PC-9 (cell line): ENCODE measurements around the gene RIMS3. TPM values are rescaled to one million over a fixed set of nuclear protein-coding genes. Genes with fewer than 3 reads are reported as not detected.

Experiments
- BruUV-seq: library from RNA; stranded (reverse); fragments of 400-500 nt; replicated peaks from 2 replicates; lab custom pipeline; 2021; lab: Mats Ljungman, UMichigan
- CTCF ChIA-PET: fragments of 300-600 bp; sonication (Branson Sonifier 250); formaldehyde crosslinking; loops from one replicate; lab custom pipeline; 2022; ENCODE audit warnings: antibody characterized with exemption; lab: Charles Lee
- POLR2A ChIA-PET: fragments of 300-600 bp; sonication (Branson Sonifier 250); formaldehyde crosslinking; loops from one replicate; lab custom pipeline; 2022; ENCODE audit warnings: antibody characterized with exemption; ENCODE audit not compliant: unreplicated experiment; lab: Charles Lee
- DNase-seq, 2 experiments: peaks; one replicate each; pipeline versions ENCODE4 v3.0.0 to v3.0.0-alpha.2; 2015 to 2022; ENCODE audit warnings: mixed read lengths in 1 of 2
- H2AFZ ChIP-seq: fragments of 200-600 bp; sonication (generic); 2 replicates; pipeline ENCODE4 v1.8.1; 2017; ENCODE audit warnings: antibody characterized with exemption
- H3F3A ChIP-seq: fragments of 200-600 bp; sonication (generic); 2 replicates; pipeline ENCODE4 v1.8.1; 2017; ENCODE audit warnings: antibody characterized with exemption, mild to moderate bottlenecking, low read depth; ENCODE audit not compliant: insufficient read depth
- H3K27ac ChIP-seq: fragments of 200-600 bp; sonication (generic); 2 replicates; pipeline ENCODE4 v1.6.1; 2016; ENCODE audit warnings: mixed run types
- H3K27me3 ChIP-seq: fragments of 200-600 bp; sonication (generic); 2 replicates; pipeline ENCODE4 v1.6.1; 2016; ENCODE audit warnings: low read depth, mixed run types; ENCODE audit not compliant: insufficient read depth
- H3K36me3 ChIP-seq: fragments of 200-600 bp; sonication (generic); 2 replicates; pipeline ENCODE4 v1.6.1; 2016; ENCODE audit warnings: low read depth, mixed run types
- H3K4me1 ChIP-seq: fragments of 200-600 bp; sonication (generic); replicated peaks from 2 replicates; pipeline ENCODE4 v1.6.1; 2016; ENCODE audit warnings: mixed run types; ENCODE audit not compliant: insufficient read depth
- H3K4me2 ChIP-seq: fragments of 200-600 bp; sonication (generic); 2 replicates; pipeline ENCODE4 v1.6.1; 2017; ENCODE audit warnings: mixed run types
- H3K4me3 ChIP-seq: fragments of 200-600 bp; sonication (generic); 2 replicates; pipeline ENCODE4 v1.6.1; 2016; ENCODE audit warnings: mixed run types
- H3K79me2 ChIP-seq: fragments of 200-600 bp; sonication (generic); 2 replicates; pipeline ENCODE4 v1.6.1; 2017; ENCODE audit warnings: low read depth, mixed run types
- H3K9me2 ChIP-seq: fragments of 200-600 bp; sonication (generic); 2 replicates; pipeline ENCODE4 v1.8.1; 2017; ENCODE audit warnings: mild to moderate bottlenecking; ENCODE audit not compliant: insufficient read depth
- H3K9me3 ChIP-seq: fragments of 200-600 bp; sonication (generic); 2 replicates; pipeline ENCODE4 v1.8.1; 2016; ENCODE audit warnings: low read depth; ENCODE audit not compliant: insufficient read depth
- H4K20me1 ChIP-seq: fragments of 200-600 bp; sonication (generic); 2 replicates; pipeline ENCODE4 v1.8.1; 2017; ENCODE audit not compliant: insufficient read depth
- CTCF ChIP-seq: fragments of 200-600 bp; sonication (generic); conservative IDR thresholded peaks from 2 replicates; pipeline ENCODE4 v1.6.1; 2017; ENCODE audit warnings: mixed run types, antibody characterized with exemption, mild to moderate bottlenecking, moderate library complexity
- EZH2 ChIP-seq: fragments of 200-600 bp; sonication (generic); IDR thresholded peaks from 2 replicates; pipeline ENCODE4 v1.8.0; 2017; ENCODE audit warnings: antibody characterized with exemption, low read depth
- intact Hi-C: fragments of 100-400 bp; cut with micrococcal nuclease; formaldehyde crosslinking; loops from one replicate; pipeline ENCODE4 v1.10.0; 2022; ENCODE audit not compliant: unreplicated experiment
- total RNA-seq: library from RNA; stranded (reverse); gene quantifications from 2 replicates; pipeline ENCODE4 v1.2.3, GENCODE V29; 2021

The RIMS3 gene
- total RNA-seq, 1 experiment from 2014 or later, result 12.9 TPM

DNA sequence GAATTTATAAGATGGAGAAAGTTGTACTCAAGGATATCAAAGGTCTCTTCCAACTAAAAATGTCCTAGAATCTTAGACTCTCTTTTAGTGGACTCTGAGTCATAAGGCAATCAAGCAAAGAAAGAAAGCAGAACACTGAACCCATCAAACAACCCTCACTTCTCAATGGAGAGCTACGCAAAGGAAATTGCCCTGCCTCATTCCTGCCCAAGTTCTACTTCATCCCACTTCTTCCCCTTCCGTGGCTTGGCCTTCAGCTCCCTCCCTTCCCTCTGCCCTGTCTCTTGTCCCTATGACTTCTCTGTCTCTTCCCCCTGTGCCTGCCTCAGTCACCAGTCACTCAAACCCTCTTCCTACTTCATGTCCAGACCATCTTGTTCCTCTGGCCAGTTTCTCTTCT, 58.5 kb downstream of the RIMS3 start:
- CTCF ChIA-PET, result no interaction called here
- no peaks in the 10 kb centered on the region for H3K4me1 ChIP-seq
- no peaks in the 10 kb centered on the region for H4K20me1 ChIP-seq
- intact Hi-C loops, result no loop called here
- no peak overlapping the region for H3K4me2 ChIP-seq
- no peaks in the 10 kb centered on the region for H3K9me3 ChIP-seq
- H3K9me2 ChIP-seq, result no peaks in the 10 kb centered on the region
- no peak overlapping the region for H3K27ac ChIP-seq
- H3K36me3 ChIP-seq, result no peaks in the 10 kb centered on the region
- H3K27me3 ChIP-seq, result no peaks in the 10 kb centered on the region
- H3K4me3 ChIP-seq, result no peak overlapping the region
- no TSS peak for BruUV-seq
- H2AFZ ChIP-seq, result no peak overlapping the region
- no peaks in the 10 kb centered on the region for H3K79me2 ChIP-seq
- no peak for TF ChIP-seq EZH2
- no peak for TF ChIP-seq CTCF
- POLR2A ChIA-PET, result no interaction called here
- no peaks in the 10 kb centered on the region for H3F3A ChIP-seq
- no peak for DNase-seq

GRCh38 chr1:40606194-40606593, 59.3 kb downstream of the RIMS3 start:
- CTCF ChIA-PET, result no interaction called here
- Histone ChIP-seq H3K27me3 (no peaks in the 10 kb centered on the region), H3K4me3 (no peak overlapping the region), H3K27ac (no peak overlapping the region), H3K36me3 (no peaks in the 10 kb centered on the region), H4K20me1 (no peaks in the 10 kb centered on the region), H3K9me2 (no peaks in the 10 kb centered on the region), H3K4me2 (no peak overlapping the region), H3K9me3 (no peaks in the 10 kb centered on the region), H3K4me1 (no peaks in the 10 kb centered on the region), H3K79me2 (no peaks in the 10 kb centered on the region), H2AFZ (no peak overlapping the region), H3F3A (no peaks in the 10 kb centered on the region)
- intact Hi-C loops, result no loop called here
- no peak for DNase-seq
- no TSS peak for BruUV-seq
- POLR2A ChIA-PET, result interaction anchor here (0.6 to 0.7 kb wide), 2 partner anchors 19 to 133 kb away, joined by 5 read pairs; no protein-coding TSS in a partner anchor
- no peak for TF ChIP-seq CTCF

GRCh38 chr1:40599926-40600325, 65.6 kb downstream of the RIMS3 start:
- H3K27me3 ChIP-seq, result no peaks in the 10 kb centered on the region
- no peak for TF ChIP-seq CTCF
- no peak for TF ChIP-seq EZH2

More at GRCh38 chr1:40599926-40600325, 65.6 kb downstream of the RIMS3 start:
- Histone ChIP-seq H2AFZ (no peak overlapping the region), H3K79me2 (no peaks in the 10 kb centered on the region), H3K9me2 (no peaks in the 10 kb centered on the region), H3F3A (no peaks in the 10 kb centered on the region), H4K20me1 (no peaks in the 10 kb centered on the region), H3K4me3 (no peak overlapping the region), H3K36me3 (no peaks in the 10 kb centered on the region), H3K4me1 (no peaks in the 10 kb centered on the region), H3K27ac (no peak overlapping the region), H3K9me3 (no peaks in the 10 kb centered on the region), H3K4me2 (no peak overlapping the region)
- ChIA-PET POLR2A (no interaction called here), CTCF (no interaction called here)
- DNase-seq, result no peak
- no TSS peak for BruUV-seq
- intact Hi-C loops, result no loop called here
